Astrocyte (in vitro differentiated cells and primary cell): ENCODE measurements around the gene AGPAT3. TPM values are rescaled to one million over a fixed set of nuclear protein-coding genes. Genes with fewer than 3 reads are reported as not detected.
A peak's percentile ranks its signal among the peaks of the same experiment; 100 is the strongest.

Experiments
- DNase-seq: peaks from one replicate; pipeline ENCODE4 v3.0.0-alpha.2; 2010; ENCODE audit warnings: low read depth
- FAIRE-seq: peaks from 2 replicates; lab custom pipeline; 2011; peaks lifted over from hg19 to GRCh38; lab: Jason Lieb, UNC
- H2AFZ ChIP-seq: 2 replicates; pipeline ENCODE4 v1.6.0; 2012; ENCODE audit warnings: low read depth, low read length, inconsistent platforms
- H3K27ac ChIP-seq: 2 replicates; pipeline ENCODE4 v1.5.1; 2011; ENCODE audit warnings: low read depth, low read length, inconsistent platforms
- H3K27me3 ChIP-seq: 2 replicates; pipeline ENCODE4 v1.6.0; 2011; ENCODE audit warnings: low read length, inconsistent platforms; ENCODE audit not compliant: insufficient read depth
- H3K36me3 ChIP-seq: 2 replicates; pipeline ENCODE4 v1.5.1; 2011; ENCODE audit warnings: low read length, inconsistent platforms; ENCODE audit not compliant: insufficient read depth
- H3K4me1 ChIP-seq: 2 replicates; pipeline ENCODE4 v1.5.1; 2011; ENCODE audit warnings: low read length, inconsistent platforms; ENCODE audit not compliant: insufficient read depth
- H3K4me2 ChIP-seq: 2 replicates; pipeline ENCODE4 v1.6.0; 2012; ENCODE audit warnings: low read length, inconsistent platforms
- H3K4me3 ChIP-seq: 2 replicates; pipeline ENCODE4 v1.5.1; 2011; ENCODE audit warnings: low read depth, mild to moderate bottlenecking, low read length, inconsistent platforms; ENCODE audit not compliant: insufficient read depth
- H3K79me2 ChIP-seq: 2 replicates; pipeline ENCODE4 v1.6.0; 2012; ENCODE audit warnings: mild to moderate bottlenecking, low read length, inconsistent platforms; ENCODE audit not compliant: insufficient read depth
- H3K9ac ChIP-seq: 2 replicates; pipeline ENCODE4 v1.6.0; 2012; ENCODE audit warnings: mild to moderate bottlenecking, low read length, inconsistent platforms
- H3K9me3 ChIP-seq: 2 replicates; pipeline ENCODE4 v1.5.1; 2012; ENCODE audit warnings: low read depth, mild to moderate bottlenecking, low read length, inconsistent platforms; ENCODE audit not compliant: insufficient read depth
- H4K20me1 ChIP-seq: 2 replicates; pipeline ENCODE4 v1.6.0; 2012; ENCODE audit warnings: low read length, inconsistent platforms; ENCODE audit not compliant: insufficient read depth
- H3K27ac Mint-ChIP-seq: one replicate; pipeline ENCODE4 v1.8.0; 2021; ENCODE audit warnings: mild to moderate bottlenecking, mixed read lengths; ENCODE audit not compliant: unreplicated experiment
- H3K27me3 Mint-ChIP-seq: one replicate; pipeline ENCODE4 v1.8.0; 2021; ENCODE audit warnings: low read depth, mixed read lengths; ENCODE audit not compliant: unreplicated experiment
- H3K36me3 Mint-ChIP-seq: one replicate; pipeline ENCODE4 v1.8.0; 2021; ENCODE audit warnings: low read depth, mixed read lengths; ENCODE audit not compliant: unreplicated experiment
- H3K4me1 Mint-ChIP-seq: one replicate; pipeline ENCODE4 v1.8.0; 2021; ENCODE audit warnings: low read depth, mixed read lengths; ENCODE audit not compliant: unreplicated experiment
- H3K4me3 Mint-ChIP-seq: one replicate; pipeline ENCODE4 v1.8.0; 2021; ENCODE audit warnings: mild to moderate bottlenecking, moderate library complexity, mixed read lengths; ENCODE audit not compliant: unreplicated experiment
- H3K9me3 Mint-ChIP-seq: one replicate; pipeline ENCODE4 v1.8.0; 2021; ENCODE audit warnings: mild to moderate bottlenecking, mixed read lengths; ENCODE audit not compliant: unreplicated experiment
- EZH2 ChIP-seq: IDR thresholded peaks from 2 replicates; pipeline ENCODE4 v1.6.1; 2012; ENCODE audit warnings: mild to moderate bottlenecking, low read length, inconsistent platforms; ENCODE audit not compliant: insufficient read depth
- total RNA-seq: library from RNA; stranded (reverse); gene quantifications from 2 replicates; pipeline ENCODE4 v1.2.1, GENCODE V29; 2021
- TF ChIP-seq, protein P1 (sequence below): IDR thresholded peaks from 2 replicates; pipeline ENCODE4 v1.5.1; 2011; ENCODE audit warnings: low read depth, mild to moderate bottlenecking, inconsistent platforms, low read length, moderate library complexity; ENCODE audit not compliant: insufficient read depth

Gene AGPAT3
- total RNA-seq, 1 donor from 2014 or later: 34.7 TPM

DNA sequence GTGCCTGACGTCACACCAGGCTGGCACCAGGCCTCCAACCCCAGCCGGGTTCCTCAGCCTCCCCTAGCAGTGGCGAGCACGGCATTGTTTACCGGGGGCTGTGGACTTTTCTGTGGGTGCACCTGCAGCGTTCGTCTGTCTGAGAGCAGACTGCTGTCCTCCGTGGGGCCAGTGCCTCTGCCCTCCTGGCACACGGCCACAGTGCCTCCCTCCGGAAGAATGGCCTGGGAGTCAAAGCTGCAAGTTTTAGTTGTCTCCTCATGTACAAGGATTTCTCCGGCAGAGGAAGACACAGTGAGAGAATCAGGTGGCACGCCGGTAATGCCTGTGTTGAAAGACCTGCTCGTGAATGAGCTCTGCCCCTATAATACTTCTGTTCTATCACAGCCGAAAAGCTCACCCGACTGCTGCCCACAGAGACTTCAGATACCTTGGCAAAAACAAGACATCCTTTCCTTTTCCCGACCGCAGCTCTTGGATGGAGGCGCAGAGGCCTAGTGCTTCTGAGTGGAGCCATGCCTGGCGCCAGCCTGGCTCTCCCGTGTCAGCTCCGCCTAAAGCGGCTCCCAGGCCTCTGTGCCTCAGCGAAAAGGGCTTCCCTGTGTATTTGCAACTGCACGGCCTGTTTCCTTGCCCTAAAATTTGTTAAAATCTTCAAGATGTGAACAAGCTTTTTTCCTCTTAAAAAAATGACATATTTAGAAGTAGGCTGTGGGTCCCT, 71.4 kb downstream of the AGPAT3 start:
- Histone ChIP-seq H4K20me1 (peaks cover 66% of the 10 kb centered on the region), H3K9ac (no peak overlapping the region), H3K27me3 (no peaks in the 10 kb centered on the region), H3K4me3 (no peak overlapping the region), H3K9me3 (no peaks in the 10 kb centered on the region), H2AFZ (no peak overlapping the region), H3K36me3 (no peaks in the 10 kb centered on the region), H3K4me2 (no peak overlapping the region), H3K27ac (no peak overlapping the region), H3K79me2 (peaks cover 8% of the 10 kb centered on the region), H3K4me1 (no peaks in the 10 kb centered on the region)
- H3K27ac Mint-ChIP-seq: no peak overlapping the region
- TF ChIP-seq EZH2: no peak
- TF ChIP-seq, protein P1, sequence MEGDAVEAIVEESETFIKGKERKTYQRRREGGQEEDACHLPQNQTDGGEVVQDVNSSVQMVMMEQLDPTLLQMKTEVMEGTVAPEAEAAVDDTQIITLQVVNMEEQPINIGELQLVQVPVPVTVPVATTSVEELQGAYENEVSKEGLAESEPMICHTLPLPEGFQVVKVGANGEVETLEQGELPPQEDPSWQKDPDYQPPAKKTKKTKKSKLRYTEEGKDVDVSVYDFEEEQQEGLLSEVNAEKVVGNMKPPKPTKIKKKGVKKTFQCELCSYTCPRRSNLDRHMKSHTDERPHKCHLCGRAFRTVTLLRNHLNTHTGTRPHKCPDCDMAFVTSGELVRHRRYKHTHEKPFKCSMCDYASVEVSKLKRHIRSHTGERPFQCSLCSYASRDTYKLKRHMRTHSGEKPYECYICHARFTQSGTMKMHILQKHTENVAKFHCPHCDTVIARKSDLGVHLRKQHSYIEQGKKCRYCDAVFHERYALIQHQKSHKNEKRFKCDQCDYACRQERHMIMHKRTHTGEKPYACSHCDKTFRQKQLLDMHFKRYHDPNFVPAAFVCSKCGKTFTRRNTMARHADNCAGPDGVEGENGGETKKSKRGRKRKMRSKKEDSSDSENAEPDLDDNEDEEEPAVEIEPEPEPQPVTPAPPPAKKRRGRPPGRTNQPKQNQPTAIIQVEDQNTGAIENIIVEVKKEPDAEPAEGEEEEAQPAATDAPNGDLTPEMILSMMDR: no peak
- H3K27me3 Mint-ChIP-seq: peaks cover 4% of the 10 kb centered on the region
- DNase-seq (peak; percentile 30), FAIRE-seq (no peak)
- no peaks in the 10 kb centered on the region for H3K4me1 Mint-ChIP-seq
- no peaks in the 10 kb centered on the region for H3K9me3 Mint-ChIP-seq
- peaks cover 10% of the 10 kb centered on the region for H3K36me3 Mint-ChIP-seq
- no peak overlapping the region for H3K4me3 Mint-ChIP-seq

DNA sequence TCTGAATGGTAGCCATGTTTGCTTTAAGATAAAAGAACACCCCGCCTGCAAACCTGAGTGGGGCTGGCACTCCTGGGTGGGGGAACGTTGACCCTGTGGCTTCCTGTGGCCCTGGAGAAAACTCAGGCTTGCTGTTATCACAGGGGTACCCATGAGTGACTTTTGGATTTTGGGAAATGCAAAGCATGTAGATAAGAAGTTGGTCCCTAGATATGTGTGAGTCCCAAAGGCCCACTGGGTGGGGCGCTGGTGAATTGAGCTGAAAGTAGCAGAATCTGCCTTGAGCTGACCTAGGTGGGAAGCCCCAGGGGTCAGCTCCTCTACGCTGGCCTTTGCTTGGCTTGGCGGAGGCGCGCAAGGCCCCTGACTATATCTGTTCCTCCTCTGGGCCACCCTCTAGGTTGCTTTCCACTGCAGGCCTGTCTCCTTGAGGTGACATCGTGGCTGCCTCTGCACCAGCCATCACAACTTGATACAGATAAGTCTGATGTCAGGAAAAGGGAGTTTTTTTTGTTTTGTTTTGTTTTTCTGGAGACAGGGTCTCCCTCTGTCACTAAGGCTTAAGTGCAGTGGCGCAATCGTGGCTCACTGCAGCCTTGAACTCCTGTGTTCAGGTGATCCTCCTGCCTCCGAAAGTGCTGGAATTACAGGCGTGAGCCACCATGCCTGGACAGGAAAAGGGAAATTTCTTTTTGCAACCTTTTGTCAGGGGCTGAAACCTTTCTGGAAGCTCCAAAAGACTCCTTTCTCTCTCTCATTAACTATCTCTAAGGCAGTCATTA, 72.2 kb downstream of the AGPAT3 start:
- Histone ChIP-seq H3K36me3 (no peaks in the 10 kb centered on the region), H3K79me2 (peaks cover 8% of the 10 kb centered on the region), H3K4me2 (no peak overlapping the region), H3K4me3 (no peak overlapping the region), H3K27ac (no peak overlapping the region), H2AFZ (no peak overlapping the region), H3K9me3 (no peaks in the 10 kb centered on the region), H4K20me1 (peaks cover 72% of the 10 kb centered on the region), H3K4me1 (no peaks in the 10 kb centered on the region), H3K27me3 (no peaks in the 10 kb centered on the region), H3K9ac (no peak overlapping the region)
- Mint-ChIP-seq H3K27me3 (peaks cover 4% of the 10 kb centered on the region), H3K4me3 (no peak overlapping the region), H3K27ac (no peak overlapping the region), H3K4me1 (no peaks in the 10 kb centered on the region), H3K9me3 (no peaks in the 10 kb centered on the region), H3K36me3 (peaks cover 10% of the 10 kb centered on the region)
- FAIRE-seq (no peak), DNase-seq (no peak)
- TF ChIP-seq, protein P1: no peak
- TF ChIP-seq EZH2: no peak
